Measurements from ENCODE around the gene RELN.

The RELN gene

GRCh38 chr7:103990991-103991390, 1.5 kb upstream of the RELN start:
- FAIRE-seq (no peak), DNase-seq (ENCODE audit: low spot score) (no peak)

GRCh38 chr7:103989785-103990767, 618 bp upstream of the RELN start:
- FAIRE-seq (no peak), DNase-seq (ENCODE audit: low spot score) (no peak)

GRCh38 chr7:103988468-103989199, 824 bp downstream of the RELN start:
- no peak for FAIRE-seq
- DNase-seq (ENCODE audit: low spot score): no peak

- DNase-seq (ENCODE audit: low spot score) (no peak), FAIRE-seq (no peak)
These were observed 2.0 kb downstream of the RELN start for GRCh38 chr7:103987451-103987850.

GRCh38 chr7:103985565-103986126, 3.8 kb downstream of the RELN start:
- FAIRE-seq: no peak
- no peak for DNase-seq (ENCODE audit: low spot score)

GRCh38 chr7:103984050-103984449, 5.4 kb downstream of the RELN start:
- peak; percentile 58 for FAIRE-seq

GRCh38 chr7:103983201-103983977, 6.1 kb downstream of the RELN start:
- DNase-seq (ENCODE audit: low spot score) (no peak), FAIRE-seq (no peak)

More at GRCh38 chr7:103984050-103984449, 5.4 kb downstream of the RELN start:
- no peak for DNase-seq (ENCODE audit: low spot score)

GRCh38 chr7:103981003-103981423, 8.4 kb downstream of the RELN start:
- FAIRE-seq (no peak), DNase-seq (ENCODE audit: low spot score) (no peak)

GRCh38 chr7:103972779-103973434, 16.6 kb downstream of the RELN start:
- no peak for FAIRE-seq
- DNase-seq (ENCODE audit: low spot score): no peak

- FAIRE-seq (no peak), DNase-seq (ENCODE audit: low spot score) (no peak)
These were observed 22.1 kb downstream of the RELN start for GRCh38 chr7:103967401-103967800.

- FAIRE-seq: no peak
- no peak for DNase-seq (ENCODE audit: low spot score)
These were observed 22.7 kb downstream of the RELN start for GRCh38 chr7:103966593-103967277.

- FAIRE-seq (no peak), DNase-seq (ENCODE audit: low spot score) (no peak)
These were observed 25.2 kb downstream of the RELN start for GRCh38 chr7:103964269-103964668.

GRCh38 chr7:103962070-103962469, 27.4 kb downstream of the RELN start:
- FAIRE-seq: no peak
- no peak for DNase-seq (ENCODE audit: low spot score)

GRCh38 chr7:103958284-103958818, 31.1 kb downstream of the RELN start:
- FAIRE-seq (no peak), DNase-seq (ENCODE audit: low spot score) (no peak)

GRCh38 chr7:103955985-103956384, 33.5 kb downstream of the RELN start:
- FAIRE-seq (no peak), DNase-seq (ENCODE audit: low spot score) (no peak)

GRCh38 chr7:103952408-103952807, 37.0 kb downstream of the RELN start:
- DNase-seq (ENCODE audit: low spot score): no peak
- no peak for FAIRE-seq

- peak; percentile 86 for FAIRE-seq
- peak; percentile 22 for DNase-seq (ENCODE audit: low spot score)
These were observed 38.1 kb downstream of the RELN start for GRCh38 chr7:103951311-103951710.

GRCh38 chr7:103949374-103949773, 40.1 kb downstream of the RELN start:
- FAIRE-seq: no peak
- DNase-seq (ENCODE audit: low spot score): no peak

- FAIRE-seq: no peak
These were observed 42.3 kb downstream of the RELN start for GRCh38 chr7:103947026-103947655.

More at GRCh38 chr7:103947026-103947655, 42.3 kb downstream of the RELN start:
- DNase-seq (ENCODE audit: low spot score): no peak

Measured in RCC 7860 (cell line).